NOMO-1 treated with DMSO at 0.1 percent for 48 hours (cell line): ENCODE results near the gene OTULINL.

Experiments used
- DNase-seq: peaks from one replicate; lab custom pipeline; 2025; ENCODE audit not compliant: unreplicated experiment; lab: John Stamatoyannopoulos, UW

OTULINL gene

GRCh38 chr5:14576206-14576605 lies 5.4 kb upstream of the OTULINL start:
- no peak for DNase-seq

GRCh38 chr5:14577079-14577725 lies 4.4 kb upstream of the OTULINL start:
- no peak for DNase-seq

DNA sequence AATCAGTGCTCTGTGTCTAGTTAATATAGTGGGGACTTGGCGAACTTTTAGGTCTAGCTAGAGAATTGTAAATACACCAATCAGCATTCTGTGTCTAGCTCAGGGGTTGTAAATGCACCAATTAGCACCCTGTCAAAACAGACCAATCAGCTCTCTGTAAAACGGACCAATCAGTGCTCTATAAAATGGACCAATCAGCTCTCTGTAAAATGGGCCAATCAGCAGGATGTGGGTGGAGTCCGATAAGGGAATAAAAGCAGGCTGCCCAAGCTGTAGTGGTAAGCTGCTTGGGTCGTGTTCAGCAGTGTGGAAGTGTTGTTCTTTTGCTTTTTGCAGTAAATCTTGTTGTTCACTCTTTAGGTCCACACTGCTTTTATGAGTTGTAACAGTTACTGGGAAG lies 3.6 kb upstream of the OTULINL start:
- DNase-seq, result no peak

GRCh38 chr5:14579246-14579645 lies 2.3 kb upstream of the OTULINL start:
- no peak for DNase-seq

DNA sequence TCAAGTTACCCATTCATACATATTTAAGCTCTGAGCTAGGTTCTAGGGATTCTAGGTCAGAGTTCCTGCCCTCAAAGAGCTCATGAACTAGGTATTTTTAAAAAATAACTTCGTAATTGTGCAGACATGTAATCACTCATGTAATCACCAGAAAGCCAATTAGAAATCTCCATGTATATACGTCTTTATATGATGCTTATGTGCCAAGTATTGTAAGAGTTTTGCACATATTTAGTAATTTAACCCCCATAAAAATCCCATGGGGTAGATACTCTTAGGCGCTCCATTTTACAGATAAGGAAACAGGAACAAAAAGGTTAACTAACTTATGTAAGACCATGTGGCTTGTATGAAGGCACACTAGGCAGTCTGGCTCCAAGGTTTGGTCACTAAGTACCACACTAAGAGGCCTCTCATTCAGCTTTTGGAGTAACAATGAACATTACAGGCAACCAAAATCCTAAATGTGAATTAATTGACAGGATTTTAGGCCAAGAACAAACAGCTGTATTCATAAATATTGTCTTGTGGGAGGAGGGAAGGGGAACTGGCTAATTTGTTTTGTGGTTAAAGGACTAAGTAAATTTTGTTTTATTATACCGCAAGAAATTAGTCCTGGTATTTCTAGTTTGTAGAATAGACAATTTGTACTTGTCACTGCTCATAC lies 1.7 kb upstream of the OTULINL start:
- peak; percentile 88 for DNase-seq

DNA sequence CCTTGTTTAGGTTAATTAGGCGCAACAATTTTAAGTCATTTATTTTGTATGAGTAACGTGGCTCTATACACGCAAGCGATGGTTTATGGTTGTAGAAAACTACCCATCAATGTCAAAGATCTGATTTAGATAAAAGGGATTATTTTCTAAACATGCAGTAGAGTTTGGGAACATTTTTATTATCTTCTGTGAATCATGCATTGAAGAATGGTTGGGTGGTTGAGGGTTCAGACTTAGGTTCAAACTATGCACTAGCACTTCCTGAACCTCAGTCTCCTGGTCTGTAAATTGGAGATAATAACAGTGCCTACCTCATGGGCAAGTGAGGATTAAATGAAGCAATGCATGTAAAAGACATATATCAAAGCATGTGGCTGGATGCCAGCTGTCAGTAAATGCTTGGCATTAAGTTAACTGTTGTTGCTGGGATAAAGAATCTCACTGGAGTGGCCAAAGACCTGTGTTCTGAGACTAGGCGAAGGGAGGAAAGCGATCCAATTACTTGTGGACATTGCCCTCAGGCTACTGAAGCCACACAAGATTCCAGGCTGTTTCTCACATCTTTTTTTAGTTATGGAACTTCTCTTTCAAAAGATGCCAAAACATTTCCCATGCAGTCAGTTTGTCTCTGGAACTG lies 1.1 kb upstream of the OTULINL start:
- DNase-seq, result no peak

DNA sequence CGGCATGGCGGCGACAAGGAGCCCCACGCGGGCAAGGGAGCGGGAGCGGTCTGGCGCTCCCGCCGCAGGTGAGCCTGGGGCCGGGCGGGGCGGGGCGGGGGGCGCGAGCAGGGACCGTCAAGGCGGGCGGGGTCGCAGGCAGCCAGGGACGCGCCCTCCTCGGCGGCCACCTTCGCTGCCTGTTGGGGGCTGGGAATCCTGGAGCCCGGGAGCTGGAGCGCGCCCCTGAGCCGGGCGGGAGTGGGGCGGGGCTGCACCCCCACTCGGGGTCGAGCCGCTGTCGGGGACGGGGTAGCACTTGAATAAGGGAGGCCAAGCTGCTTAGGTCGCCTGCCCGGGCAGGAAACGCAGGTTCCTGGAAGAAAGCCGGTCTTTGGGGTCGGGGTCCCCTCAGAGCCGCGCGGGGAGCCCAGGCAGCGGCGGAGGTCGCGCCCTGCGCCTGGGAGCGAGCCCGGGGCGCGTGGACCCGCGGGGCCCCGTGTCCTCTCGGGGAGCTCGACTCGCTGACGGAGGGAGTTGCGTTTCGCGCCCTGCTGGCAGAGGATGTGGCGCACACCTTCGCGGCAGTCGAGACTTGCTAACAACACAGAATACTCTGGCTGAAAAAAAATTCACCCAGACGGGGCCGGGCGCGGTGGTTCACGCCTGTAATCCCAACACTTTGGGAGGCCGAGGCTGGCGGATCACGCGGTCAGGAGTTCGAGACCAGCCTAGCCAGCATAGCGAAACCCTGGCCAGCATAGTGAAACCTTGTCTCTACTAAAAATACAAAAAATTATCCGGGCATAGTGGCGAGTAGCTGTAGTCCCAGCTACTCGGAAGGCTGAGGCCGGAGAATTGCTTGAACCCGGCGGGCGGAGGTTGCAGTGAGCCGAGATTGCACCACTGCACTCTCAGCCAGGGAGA lies 552 bp downstream of the OTULINL start:
- peak; percentile 82 for DNase-seq

DNA sequence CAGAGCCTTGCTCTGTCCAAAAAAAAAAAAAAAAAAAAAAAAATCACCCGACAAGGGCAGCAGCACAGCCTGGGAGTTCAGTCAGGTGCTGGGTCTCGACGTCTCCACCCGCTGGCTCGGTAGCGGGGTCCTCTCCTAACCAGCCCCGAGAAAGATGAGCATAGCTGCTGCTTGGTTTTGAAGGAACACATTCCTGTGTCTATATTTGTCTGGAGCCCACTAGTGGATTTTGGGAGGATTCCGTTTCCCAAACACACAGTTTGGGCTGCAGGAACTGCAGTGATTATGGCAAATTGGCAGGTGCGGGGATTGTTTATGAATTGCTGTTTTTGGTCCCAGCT lies 1.2 kb downstream of the OTULINL start:
- peak; percentile 19 for DNase-seq

GRCh38 chr5:14584848-14585247 lies 3.3 kb downstream of the OTULINL start:
- no peak for DNase-seq

GRCh38 chr5:14587150-14587549 lies 5.6 kb downstream of the OTULINL start:
- peak; percentile 97 for DNase-seq

- peak; percentile 99 for DNase-seq
Observed at GRCh38 chr5:14588145-14588544, 6.6 kb downstream of the OTULINL start.

DNA sequence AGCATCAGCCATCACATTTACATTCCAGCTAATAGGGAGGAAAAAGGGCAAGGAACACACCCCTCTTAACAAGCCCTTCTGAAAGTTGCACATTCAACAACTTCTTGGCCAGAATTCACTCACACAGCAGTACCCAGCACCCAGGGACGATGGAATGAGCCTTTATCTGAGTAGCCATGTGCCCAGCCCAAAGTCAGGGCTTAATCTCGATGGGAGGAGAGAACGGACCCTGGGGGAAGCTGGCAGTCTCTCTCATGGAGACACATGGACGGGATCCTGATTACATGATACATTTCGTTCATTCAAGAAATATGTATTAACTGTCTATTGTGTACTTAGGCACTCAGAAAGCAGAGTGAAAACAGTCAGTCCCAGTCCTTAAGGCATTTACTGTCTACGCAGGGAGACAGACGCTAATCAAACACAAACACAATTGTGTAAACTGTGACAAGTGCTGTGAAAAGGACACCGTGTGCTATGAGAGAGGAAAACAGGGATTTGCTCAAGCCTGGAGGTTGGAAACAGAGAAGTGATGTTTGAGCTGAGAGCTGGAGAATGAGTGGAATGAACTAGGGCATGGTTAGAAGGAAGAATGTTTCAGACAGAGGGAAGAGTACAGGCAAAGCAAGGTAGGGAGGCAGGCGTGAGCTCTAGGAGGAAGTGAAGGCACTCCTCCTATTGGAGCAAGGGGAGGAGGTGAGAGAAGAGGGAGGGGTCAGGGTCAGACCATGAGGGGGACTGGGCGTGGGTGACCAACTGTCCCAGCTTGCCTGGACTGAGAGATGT lies 7.4 kb downstream of the OTULINL start:
- DNase-seq, result no peak

DNA sequence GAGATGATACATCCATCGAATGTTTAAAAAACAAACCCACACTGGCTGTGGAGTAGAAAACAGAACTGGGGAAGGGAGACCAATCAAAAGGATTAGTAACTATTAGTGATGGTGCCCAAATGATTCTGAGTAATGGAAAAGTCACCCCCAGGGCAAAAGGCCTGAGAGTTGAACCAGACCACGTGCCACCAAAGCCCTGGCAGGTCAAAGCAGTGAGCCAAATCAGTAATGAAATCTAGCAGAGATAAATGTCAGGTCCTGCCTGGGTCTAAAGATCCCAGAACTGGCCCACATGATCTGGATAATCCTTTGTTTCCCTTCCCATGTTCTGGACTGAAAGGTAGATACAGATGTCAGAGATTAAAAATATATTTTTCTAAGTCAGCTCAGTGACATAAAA lies 9.4 kb downstream of the OTULINL start:
- no peak for DNase-seq

- no peak for DNase-seq
Observed at GRCh38 chr5:14591548-14591947, 10.0 kb downstream of the OTULINL start.

GRCh38 chr5:14593326-14594021 lies 11.9 kb downstream of the OTULINL start:
- DNase-seq, result peak; percentile 18

DNA sequence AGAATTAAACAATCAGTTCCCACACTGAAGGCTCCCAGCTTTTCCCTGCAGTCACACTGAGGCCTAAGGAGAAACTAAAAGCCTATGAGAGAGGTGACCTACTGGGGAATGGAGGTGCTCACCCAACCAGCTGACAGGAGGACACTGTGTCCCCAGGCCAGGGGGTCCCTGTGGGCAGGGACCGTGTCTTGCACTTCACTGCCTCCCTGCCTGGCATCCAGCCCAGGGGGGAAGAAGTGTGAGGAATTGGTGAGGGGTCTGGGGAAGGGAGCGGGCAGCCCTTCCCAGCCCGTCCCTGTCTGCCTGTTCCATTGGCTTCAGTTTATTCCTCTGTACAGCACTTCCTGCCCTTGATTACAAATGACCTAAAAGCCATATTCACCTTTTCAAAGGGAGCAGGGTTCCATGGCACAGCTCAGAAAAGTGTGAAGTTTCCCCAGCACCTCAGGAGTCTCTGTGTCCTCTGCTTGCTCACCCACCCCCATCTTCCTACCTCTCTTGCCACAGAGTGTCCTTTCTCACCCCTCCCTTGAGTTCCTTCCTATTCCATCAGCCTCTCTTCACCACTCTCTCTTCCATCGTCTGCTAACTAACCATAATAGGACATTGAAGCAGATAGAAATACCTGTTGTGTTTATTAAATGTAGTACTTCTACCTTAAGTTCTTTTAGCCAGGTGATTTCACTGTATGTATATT lies 12.9 kb downstream of the OTULINL start:
- DNase-seq, result no peak

- peak; percentile 97 for DNase-seq
Observed at GRCh38 chr5:14595189-14595588, 13.6 kb downstream of the OTULINL start.

DNA sequence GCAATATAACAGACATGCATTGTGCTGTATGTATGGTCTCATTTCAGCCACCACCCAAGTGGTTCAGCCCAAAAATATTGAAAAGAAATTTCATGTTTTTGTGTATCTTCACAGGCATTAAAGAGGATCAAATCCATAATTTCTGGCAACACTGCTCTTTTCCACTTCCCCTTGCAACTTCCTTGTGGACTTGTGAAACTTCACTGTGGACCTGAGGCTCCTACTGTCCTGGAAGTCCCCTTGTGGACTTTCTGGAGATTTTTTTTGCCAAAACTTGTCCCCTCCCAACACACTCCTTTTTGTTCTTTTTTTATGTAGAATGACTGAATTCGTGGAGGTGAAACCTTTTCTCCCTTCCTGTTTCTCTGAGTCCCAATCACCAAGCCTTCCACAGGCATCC lies 14.3 kb downstream of the OTULINL start:
- no peak for DNase-seq

- DNase-seq, result no peak
Observed at GRCh38 chr5:14597080-14597479, 15.5 kb downstream of the OTULINL start.

GRCh38 chr5:14598225-14598624 lies 16.6 kb downstream of the OTULINL start:
- DNase-seq, result peak; percentile 55
